SK-N-MC (cell line): Measurements from ENCODE around the gene CCDC87.

Source experiments
- DNase-seq: peaks from one replicate; pipeline ENCODE4 v3.0.0-alpha.2; 2011; ENCODE audit warnings: low read depth, low spot score
- H3K27ac ChIP-seq: fragments of 200-600 bp; sonication (generic); 2 replicates; pipeline ENCODE4 v1.5.1; 2016; ENCODE audit warnings: mixed run types
- H3K36me3 ChIP-seq: fragments of 200-600 bp; sonication (generic); 2 replicates; pipeline ENCODE4 v1.6.1; 2017; ENCODE audit warnings: antibody characterized with exemption, low read length, mixed read lengths; ENCODE audit not compliant: insufficient read depth
- H3K4me3 ChIP-seq: fragments of 200-600 bp; sonication (generic); 2 replicates; pipeline ENCODE4 v1.5.1; 2016
- H3K9ac ChIP-seq: fragments of 200-600 bp; sonication (generic); 2 replicates; pipeline ENCODE4 v1.8.0; 2017; ENCODE audit warnings: mixed run types, mixed read lengths; ENCODE audit not compliant: insufficient read length
- H3K9me3 ChIP-seq: fragments of 200-600 bp; sonication (generic); 2 replicates; pipeline ENCODE4 v1.6.1; 2017; ENCODE audit warnings: low read depth, mild to moderate bottlenecking, antibody characterized with exemption, low read length, moderate library complexity, mixed read lengths
- EZH2 ChIP-seq: fragments of 200-600 bp; sonication (generic); IDR thresholded peaks from one replicate; pipeline ENCODE4 v1.6.1; 2017; ENCODE audit warnings: antibody characterized with exemption
- FOXP2 ChIP-seq: optimal IDR thresholded peaks from 2 replicates; pipeline ENCODE3; 2011; ENCODE audit warnings: mild to moderate bottlenecking, moderate library complexity; ENCODE audit not compliant: insufficient read depth; ENCODE audit errors: extremely low read length, control extremely low read depth
- POLR2AphosphoS5 ChIP-seq: IDR thresholded peaks from 2 replicates; pipeline ENCODE4 v1.6.1; 2012; ENCODE audit warnings: mild to moderate bottlenecking, low read depth, low read length, borderline replicate concordance

Gene CCDC87

DNA sequence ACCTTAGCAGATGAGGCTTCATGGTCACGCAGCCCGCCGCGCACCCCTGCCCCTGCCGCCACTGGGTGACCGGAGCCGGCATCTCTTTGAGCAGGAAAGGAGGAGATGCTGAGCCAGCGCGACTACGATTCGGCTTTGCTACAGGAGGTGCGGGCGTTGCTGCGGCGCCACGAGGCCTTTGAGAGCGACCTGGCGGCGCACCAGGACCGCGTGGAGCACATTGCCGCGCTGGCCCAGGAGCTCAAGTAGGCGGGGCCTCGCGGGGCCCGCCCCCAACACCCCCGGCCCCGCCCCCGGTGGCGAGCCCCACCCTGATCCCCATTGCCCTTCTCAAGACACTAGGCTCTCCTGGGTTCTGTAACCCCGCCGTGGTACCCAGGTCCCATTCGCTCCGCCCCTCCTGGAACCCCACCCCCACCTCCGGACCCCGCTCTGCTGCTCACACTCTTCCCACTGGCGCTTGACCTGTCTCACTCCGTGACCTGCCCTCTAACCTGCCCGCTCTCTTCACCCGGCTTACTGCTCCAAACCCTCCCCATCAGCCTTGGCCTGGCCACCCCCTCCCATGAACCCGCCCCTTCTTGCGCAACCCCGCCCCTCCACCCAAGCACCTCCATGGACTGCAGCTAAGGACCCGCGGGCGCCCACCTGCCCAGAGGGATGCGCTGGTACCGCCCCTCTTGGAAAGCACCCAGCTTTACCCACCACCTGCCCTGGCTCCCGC, 33.6 kb downstream of the CCDC87 start:
- TF ChIP-seq FOXP2 (no peak), POLR2AphosphoS5 (no peak), EZH2 (no peak)
- Histone ChIP-seq H3K4me3 (no peak overlapping the region), H3K9ac (no peak overlapping the region), H3K36me3 (no peaks in the 10 kb centered on the region), H3K27ac (no peak overlapping the region), H3K9me3 (no peaks in the 10 kb centered on the region)
- no peak for DNase-seq

- no peak overlapping the region for H3K9ac ChIP-seq
These were observed 35.0 kb downstream of the CCDC87 start for GRCh38 chr11:66557733-66558326.

DNA sequence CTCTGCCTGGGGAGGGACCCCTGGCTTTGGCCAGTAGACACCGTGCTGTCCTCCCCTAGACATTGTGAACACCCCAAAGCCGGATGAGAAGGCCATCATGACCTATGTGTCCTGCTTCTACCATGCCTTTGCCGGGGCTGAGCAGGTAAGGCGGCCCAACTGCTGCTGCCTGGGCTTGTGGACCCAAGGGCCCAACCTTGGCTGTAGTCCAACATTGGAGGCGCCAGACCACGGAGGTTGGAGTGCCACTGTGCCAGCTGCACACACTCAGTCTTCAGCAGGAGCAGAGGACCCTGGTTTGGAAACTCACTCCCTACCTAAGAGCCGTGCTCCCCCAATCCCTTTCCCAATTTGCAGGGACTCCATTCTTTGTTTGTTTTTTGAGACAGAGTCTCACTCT, 36.8 kb downstream of the CCDC87 start:
- TF ChIP-seq POLR2AphosphoS5 (no peak), EZH2 (no peak)
- no peak overlapping the region for H3K9ac ChIP-seq
- no peak for DNase-seq
- H3K27ac ChIP-seq: no peak overlapping the region
- H3K4me3 ChIP-seq: no peak overlapping the region
- H3K36me3 ChIP-seq: no peaks in the 10 kb centered on the region
- H3K9me3 ChIP-seq: no peaks in the 10 kb centered on the region

More at GRCh38 chr11:66557733-66558326, 35.0 kb downstream of the CCDC87 start:
- no peaks in the 10 kb centered on the region for H3K36me3 ChIP-seq
- TF ChIP-seq EZH2: no peak
- TF ChIP-seq POLR2AphosphoS5: no peak
- TF ChIP-seq FOXP2: no peak
- no peaks in the 10 kb centered on the region for H3K9me3 ChIP-seq
- no peak for DNase-seq
- no peak overlapping the region for H3K4me3 ChIP-seq
- no peak overlapping the region for H3K27ac ChIP-seq

DNA sequence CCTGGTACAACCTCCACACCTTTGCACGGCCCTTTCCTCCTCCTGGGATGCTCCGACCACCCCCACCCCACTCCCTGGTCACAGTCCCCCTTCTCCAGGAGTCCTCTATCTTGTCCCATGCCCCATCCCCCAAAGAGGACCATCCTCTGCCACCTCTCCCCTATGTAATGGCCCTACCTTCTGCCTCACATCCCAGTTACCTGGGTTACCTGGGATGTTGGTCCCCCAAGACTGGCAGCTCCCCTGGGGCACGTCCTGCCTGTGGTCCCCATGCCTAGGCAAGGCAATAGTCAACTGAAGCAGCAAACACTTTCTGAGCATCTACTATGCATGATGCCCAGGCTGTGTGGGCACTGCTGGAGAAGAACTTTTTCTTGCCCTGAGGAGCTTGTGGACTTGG, 37.4 kb downstream of the CCDC87 start:
- H3K4me3 ChIP-seq: no peak overlapping the region
- TF ChIP-seq FOXP2 (no peak), POLR2AphosphoS5 (no peak), EZH2 (no peak)

GRCh38 chr11:66554602-66555001, 38.3 kb downstream of the CCDC87 start:
- H3K9me3 ChIP-seq: no peaks in the 10 kb centered on the region
- H3K9ac ChIP-seq: no peak overlapping the region
- no peak overlapping the region for H3K4me3 ChIP-seq
- TF ChIP-seq FOXP2 (no peak), POLR2AphosphoS5 (no peak), EZH2 (no peak)
- H3K27ac ChIP-seq: no peak overlapping the region
- DNase-seq: no peak
- H3K36me3 ChIP-seq: no peaks in the 10 kb centered on the region

More for the DNA sequence above, 37.4 kb downstream of the CCDC87 start:
- H3K9me3 ChIP-seq: no peaks in the 10 kb centered on the region
- H3K36me3 ChIP-seq: no peaks in the 10 kb centered on the region
- H3K27ac ChIP-seq: no peak overlapping the region
- no peak overlapping the region for H3K9ac ChIP-seq
- DNase-seq: no peak

- TF ChIP-seq POLR2AphosphoS5 (no peak), EZH2 (no peak), FOXP2 (no peak)
- no peak for DNase-seq
- no peak overlapping the region for H3K27ac ChIP-seq
- H3K9ac ChIP-seq: no peak overlapping the region
- no peak overlapping the region for H3K4me3 ChIP-seq
- H3K36me3 ChIP-seq: no peaks in the 10 kb centered on the region
- H3K9me3 ChIP-seq: no peaks in the 10 kb centered on the region
These were observed 42.0 kb downstream of the CCDC87 start for GRCh38 chr11:66550887-66551286.

DNA sequence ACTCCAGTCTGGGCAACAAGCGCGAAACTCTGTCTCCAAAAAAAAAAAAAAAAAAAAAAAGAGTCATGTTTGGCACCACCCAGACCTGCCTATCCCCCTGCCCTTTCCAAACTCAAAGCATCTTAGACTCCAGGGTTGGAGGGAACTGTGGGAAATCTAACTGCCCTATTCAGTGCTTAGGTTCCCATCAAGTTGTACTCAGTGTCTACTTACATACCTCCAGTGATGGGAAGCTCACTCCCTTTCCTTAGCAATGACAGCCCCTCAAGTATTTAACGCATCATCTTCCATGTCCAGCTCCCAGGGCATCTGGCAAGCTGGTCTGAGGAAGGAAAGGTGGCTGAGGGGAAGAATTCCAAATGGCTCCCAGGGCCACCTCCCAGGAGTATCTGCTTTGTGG, 43.2 kb downstream of the CCDC87 start:
- H3K36me3 ChIP-seq: no peaks in the 10 kb centered on the region
- H3K9me3 ChIP-seq: no peaks in the 10 kb centered on the region
- no peak overlapping the region for H3K9ac ChIP-seq
- DNase-seq: no peak
- no peak for TF ChIP-seq FOXP2
- no peak for TF ChIP-seq POLR2AphosphoS5
- no peak for TF ChIP-seq EZH2
- H3K4me3 ChIP-seq: no peak overlapping the region
- H3K27ac ChIP-seq: no peak overlapping the region

DNA sequence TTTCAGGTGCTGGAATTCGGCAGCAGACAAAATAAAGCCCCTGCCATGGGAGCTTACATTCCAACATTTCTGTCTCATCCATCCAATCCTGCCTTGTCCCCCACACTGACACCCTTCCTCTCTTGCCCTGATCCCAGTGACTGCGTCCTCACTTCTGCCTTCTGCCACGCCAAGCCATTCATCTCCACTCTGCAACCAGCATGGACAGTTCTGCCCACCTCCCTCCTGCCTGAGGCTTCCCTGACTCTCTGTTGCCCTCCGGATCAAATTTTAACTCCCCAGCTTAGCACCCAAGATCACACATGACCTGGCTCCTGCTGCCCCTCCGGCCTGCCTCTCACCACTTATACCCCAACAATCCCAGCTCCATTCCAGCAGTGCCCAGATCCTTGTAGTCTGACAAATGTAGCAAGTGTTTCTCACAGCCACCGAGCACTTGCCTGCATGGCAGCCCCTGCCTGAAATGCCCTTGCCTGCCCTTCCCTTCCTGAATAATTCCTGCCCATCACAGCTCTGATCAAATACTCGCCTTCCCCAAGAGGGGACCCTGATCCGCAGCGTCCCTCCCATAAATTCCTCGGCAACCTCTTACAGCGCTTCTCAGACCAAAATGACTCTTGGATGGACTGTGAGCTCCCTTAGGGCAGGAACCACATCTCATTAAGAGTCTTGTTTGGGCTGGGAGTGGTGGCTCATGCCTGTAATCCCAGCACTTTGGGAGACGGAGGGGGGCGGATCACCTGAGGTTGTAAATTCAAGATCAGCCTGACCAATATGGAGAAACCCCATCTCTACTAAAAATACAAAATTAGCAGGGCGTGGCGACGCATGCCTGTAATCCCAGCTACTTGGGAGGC, 43.9 kb downstream of the CCDC87 start:
- no peak overlapping the region for H3K27ac ChIP-seq
- no peak overlapping the region for H3K9ac ChIP-seq
- H3K36me3 ChIP-seq: no peaks in the 10 kb centered on the region

More for the DNA sequence above, 43.9 kb downstream of the CCDC87 start:
- no peak for TF ChIP-seq POLR2AphosphoS5
- TF ChIP-seq EZH2: no peak
- TF ChIP-seq FOXP2: no peak
- Histone ChIP-seq H3K9me3 (no peaks in the 10 kb centered on the region), H3K4me3 (no peak overlapping the region)
- no peak for DNase-seq
